D721Med (cell line): ENCODE results near the gene TP53BP2.
A peak's percentile ranks its signal among the peaks of the same experiment; 100 is the strongest.
"Not testable (repeated sequence)": the region's sequence is repeated elsewhere in the genome, so short reads cannot be mapped to it uniquely, and the experiment has no call there.

Source experiments
- DNase-seq: peaks from one replicate; pipeline ENCODE4 v3.0.0; 2011; ENCODE audit warnings: low spot score; ENCODE audit not compliant: insufficient read length
- FAIRE-seq: peaks from 2 replicates; lab custom pipeline; 2011; peaks lifted over from hg19 to GRCh38; lab: Jason Lieb, UNC
- CTCF ChIP-seq: IDR thresholded peaks from 2 replicates; pipeline ENCODE4 v1.5.1; 2012; ENCODE audit warnings: mild to moderate bottlenecking, control low read depth; ENCODE audit not compliant: insufficient read depth; ENCODE audit errors: missing control alignments

The TP53BP2 gene

GRCh38 chr1:223748773-223749733 is 96.7 kb downstream of the TP53BP2 start:
- DNase-seq (no peak), FAIRE-seq (no peak)
- TF ChIP-seq CTCF = peak; percentile 83

- no peak for DNase-seq
- FAIRE-seq = no peak
- no peak for TF ChIP-seq CTCF
These were observed 97.4 kb downstream of the TP53BP2 start for GRCh38 chr1:223748405-223748772.

GRCh38 chr1:223747838-223748335 is 97.9 kb downstream of the TP53BP2 start:
- no peak for TF ChIP-seq CTCF
- FAIRE-seq (no peak), DNase-seq (no peak)

- DNase-seq (no peak), FAIRE-seq (no peak)
- TF ChIP-seq CTCF = no peak
These were observed 100.0 kb downstream of the TP53BP2 start for GRCh38 chr1:223745731-223746130.

GRCh38 chr1:223742856-223743517 is 102.8 kb downstream of the TP53BP2 start:
- no peak for DNase-seq
- FAIRE-seq = no peak
- TF ChIP-seq CTCF = no peak

GRCh38 chr1:223741861-223742260 is 103.9 kb downstream of the TP53BP2 start:
- FAIRE-seq (no peak), DNase-seq (no peak)
- TF ChIP-seq CTCF = no peak

- not testable (repeated sequence) for DNase-seq, FAIRE-seq
These were observed 105.6 kb downstream of the TP53BP2 start for GRCh38 chr1:223740038-223740736.
